NK-92 (cell line): Measurements from ENCODE around the gene APBA2.
"Not testable (repeated sequence)": the region's sequence is repeated elsewhere in the genome, so short reads cannot be mapped to it uniquely, and the experiment has no call there.

ENCODE experiments used
- DNase-seq: peaks from one replicate; lab custom pipeline; 2025; ENCODE audit not compliant: unreplicated experiment; lab: John Stamatoyannopoulos, UW

The APBA2 gene

GRCh38 chr15:28885630-28886430 lies at the start of gene APBA2:
Gene APBA2 (plus strand): TSS chr15:28885974. CDS start chr15:29053885, 167,911 bp downstream.
- DNase-seq = no peak

- not testable (repeated sequence) for DNase-seq
Measured at GRCh38 chr15:28840285-28840684, 45.5 kb upstream of the APBA2 start.

GRCh38 chr15:28842210-28842609 lies 43.6 kb upstream of the APBA2 start:
- not testable (repeated sequence) for DNase-seq

- DNase-seq = not testable (repeated sequence)
Measured at GRCh38 chr15:28843520-28843919, 42.3 kb upstream of the APBA2 start.

GRCh38 chr15:28844147-28844546 lies 41.6 kb upstream of the APBA2 start:
- not testable (repeated sequence) for DNase-seq

GRCh38 chr15:28847247-28847646 lies 38.5 kb upstream of the APBA2 start:
- not testable (repeated sequence) for DNase-seq

- not testable (repeated sequence) for DNase-seq
Measured at GRCh38 chr15:28847959-28848358, 37.8 kb upstream of the APBA2 start.

GRCh38 chr15:28848521-28848920 lies 37.3 kb upstream of the APBA2 start, which contains the start of gene GOLGA6L7:
Gene GOLGA6L7 (minus strand): TSS chr15:28848644. CDS start chr15:28848549, 95 bp downstream.
- not testable (repeated sequence) for DNase-seq

- not testable (repeated sequence) for DNase-seq
Measured at GRCh38 chr15:28849271-28849670, 36.5 kb upstream of the APBA2 start.

GRCh38 chr15:28849766-28850165 lies 36.0 kb upstream of the APBA2 start:
- not testable (repeated sequence) for DNase-seq

- not testable (repeated sequence) for DNase-seq
Measured at GRCh38 chr15:28853654-28854053, 32.1 kb upstream of the APBA2 start.

GRCh38 chr15:28854578-28854977 lies 31.2 kb upstream of the APBA2 start:
- not testable (repeated sequence) for DNase-seq

- no peak for DNase-seq
Measured at GRCh38 chr15:28861031-28861534, 24.7 kb upstream of the APBA2 start.

GRCh38 chr15:28861589-28862293 lies 24.0 kb upstream of the APBA2 start:
- DNase-seq = not testable (repeated sequence)

GRCh38 chr15:28868744-28869345 lies 16.9 kb upstream of the APBA2 start:
- no peak for DNase-seq

- DNase-seq = no peak
Measured at GRCh38 chr15:28871168-28871567, 14.6 kb upstream of the APBA2 start.

GRCh38 chr15:28873006-28873405 lies 12.8 kb upstream of the APBA2 start:
- DNase-seq = no peak

GRCh38 chr15:28873585-28874190 lies 12.1 kb upstream of the APBA2 start:
- no peak for DNase-seq

GRCh38 chr15:28875461-28876000 lies 10.2 kb upstream of the APBA2 start:
- no peak for DNase-seq

GRCh38 chr15:28876131-28876844 lies 9.5 kb upstream of the APBA2 start:
- DNase-seq = no peak
